Kidney (tissue), 14 donors: ENCODE measurements around the gene SLC25A25. TPM values are rescaled to one million over a fixed set of nuclear protein-coding genes. Genes with fewer than 3 reads are reported as not detected.

Experiments used
- DNase-seq, 5 donors: peaks; one replicate each; pipeline ENCODE4 v3.0.0-alpha.2; 2013 to 2020
- FAIRE-seq: peaks from 2 replicates; lab custom pipeline; 2012; peaks lifted over from hg19 to GRCh38; lab: Jason Lieb, UNC
- H3K27ac ChIP-seq, 2 donors: one replicate each; pipeline ENCODE4 v1.7.0; 2013; ENCODE audit warnings: low read depth in 2 of 2, low read length in 2 of 2, inconsistent platforms in 1 of 2
- H3K27me3 ChIP-seq: one replicate; pipeline ENCODE4 v1.7.1; 2013; ENCODE audit warnings: low read length, inconsistent platforms; ENCODE audit not compliant: control insufficient read depth, insufficient read depth
- H3K36me3 ChIP-seq, 3 donors: one replicate each; pipeline versions ENCODE4 v1.7.0 to v1.7.1; 2013; ENCODE audit warnings: low read length in 3 of 3, control low read depth in 1 of 3, inconsistent platforms in 1 of 3; ENCODE audit not compliant: insufficient read depth in 3 of 3, control insufficient read depth in 2 of 3
- H3K4me1 ChIP-seq, 3 donors: one replicate each; pipeline versions ENCODE4 v1.7.0 to v1.7.1; 2013; ENCODE audit warnings: low read length in 3 of 3, inconsistent platforms in 1 of 3, low read depth in 1 of 3; ENCODE audit not compliant: control insufficient read depth in 2 of 3, insufficient read depth in 2 of 3
- H3K4me3 ChIP-seq, 3 donors: one replicate each; pipeline versions ENCODE4 v1.7.0 to v1.8.1; 2013; ENCODE audit warnings: low read length in 3 of 3, control low read depth in 1 of 3, inconsistent platforms in 1 of 3
- H3K9ac ChIP-seq, 3 donors: one replicate each; pipeline versions ENCODE4 v1.7.0 to v1.7.1; 2013; ENCODE audit warnings: low read length in 3 of 3, control low read depth in 1 of 3, inconsistent platforms in 1 of 3
- H3K9me3 ChIP-seq, 3 donors: one replicate each; pipeline versions ENCODE4 v1.7.0 to v1.7.1; 2013; ENCODE audit warnings: low read length in 3 of 3, control low read depth in 1 of 3, inconsistent platforms in 1 of 3; ENCODE audit not compliant: control insufficient read depth in 2 of 3, insufficient read depth in 1 of 3
- intact Hi-C: fragments of 100-400 bp; cut with DNase I; formaldehyde crosslinking; loops from one replicate; pipeline ENCODE4 v1.11.1; 2022
- polyA plus RNA-seq: library from polyadenylated mRNA; stranded (reverse); fragments of 350-450 nt; fragmentation: Illumina TruSeq; extraction: RNeasy Lipid Tissue Mini Kit (QIAGEN cat#74804); gene quantifications from one replicate; pipeline ENCODE4 v1.2.3, GENCODE V29; 2014; ENCODE audit warnings: low read depth, low replicate concordance; ENCODE audit not compliant: insufficient read depth
- total RNA-seq: library from RNA; stranded (reverse); fragmentation: NEBNext Ultra II Directional; extraction: Animal tissue kit (Norgen Biotek cat#: 25700); gene quantifications from one replicate; pipeline ENCODE4 v1.2.1, GENCODE V29; 2021
- TF ChIP-seq, protein P1 (sequence below): IDR thresholded peaks from 3 replicates; pipeline ENCODE4 v1.5.1; 2012; ENCODE audit warnings: mild to moderate bottlenecking, moderate library complexity, borderline replicate concordance; ENCODE audit not compliant: insufficient read depth; ENCODE audit errors: extremely low read depth
- donor health status: control.
- donor health status: control.
- donor health status: control.
- donor health status: control.
- donor health status: control.
- donor health status: DM: yes; HTN: yes; CAD: no.
- donor health status: Normal renal cell carcinoma (clear cell type).

Gene SLC25A25
- total and polyA plus RNA-seq, 2 donors from 2014 or later: 20.4 to 24.9 TPM

GRCh38 chr9:128136816-128137793, 69.1 kb downstream of the SLC25A25 start:
- H3K9ac ChIP-seq: no peak overlapping the region
- no peak for FAIRE-seq
- DNase-seq: peak in 1 of 5 donors; percentile 43
- intact Hi-C loops: no loop called here
- H3K27me3 ChIP-seq: no peaks in the 10 kb centered on the region
- no peaks in the 10 kb centered on the region for H3K36me3 ChIP-seq
- H3K4me1 ChIP-seq: no peaks in the 10 kb centered on the region
- H3K4me3 ChIP-seq: no peak overlapping the region
- no peaks in the 10 kb centered on the region for H3K9me3 ChIP-seq
- no peak overlapping the region for H3K27ac ChIP-seq
- TF ChIP-seq, protein P1, sequence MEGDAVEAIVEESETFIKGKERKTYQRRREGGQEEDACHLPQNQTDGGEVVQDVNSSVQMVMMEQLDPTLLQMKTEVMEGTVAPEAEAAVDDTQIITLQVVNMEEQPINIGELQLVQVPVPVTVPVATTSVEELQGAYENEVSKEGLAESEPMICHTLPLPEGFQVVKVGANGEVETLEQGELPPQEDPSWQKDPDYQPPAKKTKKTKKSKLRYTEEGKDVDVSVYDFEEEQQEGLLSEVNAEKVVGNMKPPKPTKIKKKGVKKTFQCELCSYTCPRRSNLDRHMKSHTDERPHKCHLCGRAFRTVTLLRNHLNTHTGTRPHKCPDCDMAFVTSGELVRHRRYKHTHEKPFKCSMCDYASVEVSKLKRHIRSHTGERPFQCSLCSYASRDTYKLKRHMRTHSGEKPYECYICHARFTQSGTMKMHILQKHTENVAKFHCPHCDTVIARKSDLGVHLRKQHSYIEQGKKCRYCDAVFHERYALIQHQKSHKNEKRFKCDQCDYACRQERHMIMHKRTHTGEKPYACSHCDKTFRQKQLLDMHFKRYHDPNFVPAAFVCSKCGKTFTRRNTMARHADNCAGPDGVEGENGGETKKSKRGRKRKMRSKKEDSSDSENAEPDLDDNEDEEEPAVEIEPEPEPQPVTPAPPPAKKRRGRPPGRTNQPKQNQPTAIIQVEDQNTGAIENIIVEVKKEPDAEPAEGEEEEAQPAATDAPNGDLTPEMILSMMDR: no peak

DNA sequence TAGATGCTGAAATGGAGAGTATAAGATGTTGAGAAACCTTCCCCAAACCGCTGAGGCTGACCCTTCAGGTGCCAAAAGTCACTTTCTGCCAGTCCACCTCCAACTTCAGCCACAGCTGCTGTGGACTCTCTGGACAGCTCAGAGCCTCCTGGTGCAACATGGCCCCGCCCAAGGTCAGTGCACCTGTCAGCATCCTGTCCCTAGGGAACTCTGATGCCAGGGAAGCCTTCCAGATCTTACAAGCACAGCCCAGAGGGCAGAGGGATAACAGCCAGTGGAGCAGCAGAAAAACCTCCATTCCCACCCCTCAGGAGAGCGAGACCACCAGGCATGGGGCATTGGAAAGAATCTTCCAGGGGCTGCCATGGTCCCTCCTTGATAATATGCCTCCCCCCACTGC, 70.0 kb downstream of the SLC25A25 start:
- no peak overlapping the region for H3K4me3 ChIP-seq
- peak in 1 of 5 donors; percentile 37 for DNase-seq
- no peaks in the 10 kb centered on the region for H3K9me3 ChIP-seq
- H3K4me1 ChIP-seq: no peaks in the 10 kb centered on the region
- H3K27ac ChIP-seq: no peak overlapping the region
- TF ChIP-seq, protein P1: no peak
- no peak for FAIRE-seq
- no peaks in the 10 kb centered on the region for H3K36me3 ChIP-seq
- no peak overlapping the region for H3K9ac ChIP-seq
- intact Hi-C loops: no loop called here
- no peaks in the 10 kb centered on the region for H3K27me3 ChIP-seq

- Histone ChIP-seq H3K4me1 (no peaks in the 10 kb centered on the region), H3K36me3 (no peaks in the 10 kb centered on the region), H3K9ac (no peak overlapping the region), H3K4me3 (no peak overlapping the region), H3K9me3 (no peaks in the 10 kb centered on the region), H3K27me3 (no peaks in the 10 kb centered on the region), H3K27ac (no peak overlapping the region)
- peak in 1 of 5 donors; percentile 75 for DNase-seq
- TF ChIP-seq, protein P1: no peak
- FAIRE-seq: no peak
- intact Hi-C loops: no loop called here
These were observed 71.6 kb downstream of the SLC25A25 start for GRCh38 chr9:128139621-128140020.
